GM12878 (cell line): Measurements from ENCODE around the gene P3H2. TPM values are rescaled to one million over a fixed set of nuclear protein-coding genes. Genes with fewer than 3 reads are reported as not detected.

Experiments
- ATAC-seq: fragments of 200-7000 bp; cut with Tn5 transposase; 3 replicates; pipeline ENCODE4 v1.9.1; 2020; ENCODE audit warnings: mild to moderate bottlenecking, moderate library complexity
- BruUV-seq: library from RNA; stranded (reverse); fragments of 400-500 nt; replicated peaks from 2 replicates; lab custom pipeline; 2021; lab: Mats Ljungman, UMichigan
- CTCF ChIA-PET: fragments of 300-600 bp; sonication (Branson Sonifier 250); formaldehyde crosslinking; extraction: SDS; loops from one replicate; lab custom pipeline; 2021; ENCODE audit warnings: inconsistent platforms; lab: Yijun Ruan, JAX
- POLR2A ChIA-PET: fragments of 350-600 bp; formaldehyde crosslinking; extraction: SDS; loops from one replicate; lab custom pipeline; 2021; ENCODE audit warnings: inconsistent platforms; lab: Charles Lee
- RAD21 ChIA-PET: fragments of 300-600 bp; sonication (Branson Sonifier 250); formaldehyde crosslinking; loops from one replicate; lab custom pipeline; 2023; ENCODE audit warnings: antibody characterized with exemption; ENCODE audit not compliant: unreplicated experiment; lab: Charles Lee
- SMC1A ChIA-PET: fragments of 300-600 bp; sonication (Branson Sonifier 250); formaldehyde crosslinking; loops from one replicate; lab custom pipeline; 2023; ENCODE audit not compliant: unreplicated experiment, uncharacterized antibody; lab: Charles Lee
- DNase-seq: peaks from one replicate; pipeline ENCODE4 v3.0.0-alpha.2; 2011; ENCODE audit warnings: low read depth, low spot score
- FAIRE-seq: peaks from 3 replicates; lab custom pipeline; 2011; peaks lifted over from hg19 to GRCh38; lab: Jason Lieb, UNC
- H2AFZ ChIP-seq: 2 replicates; pipeline ENCODE4 v1.6.0; 2011; ENCODE audit warnings: low read depth, low read length, control low read depth; ENCODE audit not compliant: control insufficient read depth
- H3K27ac ChIP-seq: 2 replicates; pipeline ENCODE4 v1.5.1; 2011; ENCODE audit warnings: control low read depth; ENCODE audit not compliant: control insufficient read depth, insufficient read depth
- H3K27me3 ChIP-seq, 2 experiments: replicated peaks in 1 of 2; 2 replicates each; pipeline versions ENCODE4 v1.6.0 to v1.6.1; 2011; ENCODE audit warnings: low read length in 1 of 2; ENCODE audit not compliant: control insufficient read depth in 2 of 2, insufficient read depth in 2 of 2
- H3K36me3 ChIP-seq, 2 experiments: 2 replicates each; pipeline ENCODE4 v1.5.1; 2011; ENCODE audit warnings: low read length in 1 of 2; ENCODE audit not compliant: control insufficient read depth in 2 of 2, insufficient read depth in 2 of 2
- H3K4me1 ChIP-seq: 2 replicates; pipeline ENCODE4 v1.6.1; 2011; ENCODE audit warnings: mild to moderate bottlenecking, low read length, moderate library complexity, mixed read lengths; ENCODE audit not compliant: control insufficient read depth, insufficient read depth
- H3K4me2 ChIP-seq: 2 replicates; pipeline ENCODE4 v1.6.0; 2011; ENCODE audit warnings: control low read depth; ENCODE audit not compliant: control insufficient read depth, insufficient read depth
- H3K4me3 ChIP-seq: fragments of 200-600 bp; sonication (generic); 2 replicates; pipeline ENCODE4 v1.5.1; 2016
- H3K79me2 ChIP-seq: 2 replicates; pipeline ENCODE4 v1.6.0; 2011; ENCODE audit warnings: low read length; ENCODE audit not compliant: control insufficient read depth, insufficient read depth
- H3K9ac ChIP-seq: 2 replicates; pipeline ENCODE4 v1.8.0; 2011; ENCODE audit warnings: low read length, control low read depth, mixed read lengths; ENCODE audit not compliant: control insufficient read depth, insufficient read depth
- H3K9me3 ChIP-seq: replicated peaks from 3 replicates; pipeline ENCODE4 v1.5.1; 2011; ENCODE audit warnings: mild to moderate bottlenecking, low read length; ENCODE audit not compliant: control insufficient read depth, insufficient read depth
- H4K20me1 ChIP-seq: 2 replicates; pipeline ENCODE4 v1.6.0; 2011; ENCODE audit not compliant: control insufficient read depth, insufficient read depth
- BCL3 ChIP-seq: IDR thresholded peaks from 2 replicates; pipeline ENCODE4 v1.6.1; 2011; ENCODE audit warnings: borderline replicate concordance, low read depth, mild to moderate bottlenecking, moderate library complexity, low read length; ENCODE audit not compliant: insufficient read depth, poor library complexity, severe bottlenecking
- CTCF ChIP-seq, 3 experiments: IDR thresholded peaks in 2 of 3; conservative IDR thresholded peaks in 1 of 3; 2 replicates each; pipeline ENCODE4 v1.5.1; 2011; ENCODE audit warnings: low read depth in 3 of 3, low read length in 3 of 3, mild to moderate bottlenecking in 3 of 3, control low read depth in 2 of 3, moderate library complexity in 2 of 3, inconsistent platforms in 1 of 3, mixed read lengths in 1 of 3; ENCODE audit not compliant: control insufficient read depth in 2 of 3, insufficient read depth in 1 of 3; ENCODE audit errors: extremely low read depth in 1 of 3
- ETV6 ChIP-seq, 2 experiments: fragments of 450-650 bp in 1 of 2; IDR thresholded peaks in 1 of 2; conservative IDR thresholded peaks in 1 of 2; 2 replicates each; pipeline ENCODE4 v1.6.1; 2014; ENCODE audit warnings: antibody characterized with exemption in 1 of 2, borderline replicate concordance in 1 of 2, low read depth in 1 of 2, mild to moderate bottlenecking in 1 of 2, moderate library complexity in 1 of 2
- HDAC2 ChIP-seq: fragments of 200-600 bp; sonication (generic); IDR thresholded peaks from 2 replicates; pipeline ENCODE4 v1.6.1; 2017
- KAT2A ChIP-seq: conservative IDR thresholded peaks from 2 replicates; pipeline ENCODE4 v1.6.1; 2011; ENCODE audit warnings: low read depth, low read length; ENCODE audit not compliant: control insufficient read depth
- MAX ChIP-seq: IDR thresholded peaks from 2 replicates; pipeline ENCODE4 v1.6.1; 2012; ENCODE audit warnings: low read depth, low read length, improper control_type of control experiment
- MEF2B ChIP-seq: fragments of 450-650 bp; IDR thresholded peaks from 2 replicates; pipeline ENCODE4 v1.6.1; 2018; ENCODE audit warnings: mild to moderate bottlenecking, moderate library complexity; ENCODE audit not compliant: partially characterized antibody, poor library complexity, severe bottlenecking
- NR2F1 ChIP-seq: fragments of 450-650 bp; conservative IDR thresholded peaks from 2 replicates; pipeline ENCODE4 v1.6.1; 2017; ENCODE audit warnings: mild to moderate bottlenecking
- PAX5 ChIP-seq: IDR thresholded peaks from 2 replicates; pipeline ENCODE4 v1.6.1; 2011; ENCODE audit warnings: low read depth, low read length, borderline replicate concordance
- POLR2AphosphoS2 ChIP-seq: IDR thresholded peaks from 2 replicates; pipeline ENCODE4 v1.6.1; 2011; ENCODE audit warnings: low read depth, mild to moderate bottlenecking, low read length, improper control_type of control experiment, moderate library complexity
- RAD21 ChIP-seq: IDR thresholded peaks from 2 replicates; pipeline ENCODE4 v1.6.1; 2011; ENCODE audit warnings: mild to moderate bottlenecking, low read depth, low read length, moderate library complexity; ENCODE audit not compliant: insufficient read depth
- RB1 ChIP-seq: fragments of 450-650 bp; formaldehyde crosslinking; IDR thresholded peaks from 2 replicates; pipeline ENCODE4 v1.6.1; 2017; ENCODE audit warnings: mild to moderate bottlenecking, borderline replicate concordance
- TAF1 ChIP-seq: IDR thresholded peaks from 2 replicates; pipeline ENCODE4 v1.6.1; 2011; ENCODE audit warnings: mild to moderate bottlenecking, low read depth, low read length, borderline replicate concordance
- YY1 ChIP-seq: IDR thresholded peaks from 2 replicates; pipeline ENCODE4 v1.6.1; 2011; ENCODE audit warnings: low read depth, mild to moderate bottlenecking, low read length
- ZNF24 ChIP-seq: fragments of 450-650 bp; IDR thresholded peaks from 2 replicates; pipeline ENCODE4 v1.6.1; 2017; ENCODE audit warnings: antibody characterized with exemption, mild to moderate bottlenecking
- WGBS: methylation state at CpG from one replicate; pipeline ENCODE4 v1.1.6; 2016; ENCODE audit warnings: low lambda C conversion rate; ENCODE audit not compliant: insufficient replicate concordance, insufficient coverage; ENCODE audit errors: missing lambda C conversion rate; 5-methylcytosine and 5-hydroxymethylcytosine counted together
- in situ Hi-C: fragments of 300-500 bp; cut with MboI; formaldehyde crosslinking; loops from 9 replicates; pipeline ENCODE4 v1.14.3; 2018; ENCODE audit warnings: mixed read lengths
- intact Hi-C: fragments of 100-400 bp; cut with micrococcal nuclease; formaldehyde crosslinking; loops from one replicate; pipeline ENCODE4 v1.14.2; 2022; ENCODE audit not compliant: unreplicated experiment
- polyA plus RNA-seq, 11 experiments: library from polyadenylated mRNA; depleted of rRNA in 4 of 11; unstranded in 6 of 11; stranded (reverse) in 5 of 11; fragments of >200 nt; fragmentation: Nextera tagmentation in 4 of 11; fragmentation: Illumina TruSeq in 1 of 11; extraction: Ambion mirVana in 4 of 11; extraction: Trizol in 1 of 11; gene quantifications; 1 replicate in 1 of 11; 2 replicates in 10 of 11; pipeline versions ENCODE4 v1.2.1 to v1.2.3, GENCODE V29; 2011 to 2016; ENCODE audit warnings: inconsistent platforms in 2 of 11, missing spikeins in 2 of 11, low read depth in 1 of 11
- total RNA-seq, 4 experiments: library from RNA; depleted of rRNA in 3 of 4; stranded (reverse); fragments of >200 nt in 3 of 4; fragmentation: Illumina TruSeq in 1 of 4; extraction: Trizol in 1 of 4; gene quantifications; 2 replicates each; pipeline versions ENCODE4 v1.2.1 to v1.2.3, GENCODE V29; 2013 to 2021

Gene P3H2
- total and polyA plus RNA-seq, 10 of the 15 experiments (the other 5 are each of a cell fraction or from before 2014, with no cell fraction given), result 27.0 to 97.6 (median 83.2) TPM

- TF ChIP-seq TAF1 (no peak), POLR2AphosphoS2 (no peak), BCL3 (no peak), KAT2A (no peak), MEF2B (no peak), PAX5 (no peak)
- TF ChIP-seq, all 136 proteins: peak for 0
These were observed 168.4 kb downstream of the P3H2 start (continued) for GRCh38 chr3:189952272-189952671.

GRCh38 chr3:189950258-189950657 is 170.4 kb downstream of the P3H2 start:
- H4K20me1 ChIP-seq, result no peaks in the 10 kb centered on the region
- ChIA-PET RAD21 (interaction anchor here (1.0 to 7.6 kb wide), 7 partner anchors 11 to 747 kb away, joined by 3 to 195 read pairs (median 3); no protein-coding TSS in a partner anchor), CTCF (interaction anchor here (0.8 to 9.2 kb wide), 8 partner anchors 10 to 678 kb away, joined by 3 to 288 read pairs (median 18); no protein-coding TSS in a partner anchor), POLR2A (no interaction called here)
- 35% methylated on average over 6 of the region's 6 CpGs for WGBS
- no peak for FAIRE-seq
- intact Hi-C loops (no loop called here), in situ Hi-C loops (no loop called here)
- H3K79me2 ChIP-seq, result no peaks in the 10 kb centered on the region
- H3K27me3 ChIP-seq, result no peaks in the 10 kb centered on the region; a peak in 1 of 4 replicates
- no TSS peak for BruUV-seq
- H3K36me3 ChIP-seq, result no peaks in the 10 kb centered on the region
- no peaks in the 10 kb centered on the region for H3K9me3 ChIP-seq
- H3K9ac ChIP-seq, result no peak overlapping the region
- no peak overlapping the region for H2AFZ ChIP-seq
- H3K27ac ChIP-seq, result no peak overlapping the region
- DNase-seq, result no peak
- no peak overlapping the region for H3K4me3 ChIP-seq
- H3K4me2 ChIP-seq, result no peak overlapping the region
- TF ChIP-seq POLR2AphosphoS2 (no peak), MAX (no peak), HDAC2 (no peak), YY1 (peak; percentile 71), CTCF (IDR thresholded peaks at IDR 0.05 in 2 of 3, conservative IDR thresholded peaks at IDR 0.05 in 1 of 3; ENCODE audit: control insufficient read depth in 2 of 3, extremely low read depth in 1 of 3, insufficient read depth in 1 of 3, low read depth in 3 of 3, low read length in 3 of 3) (0 out of 6 replicates have a peak, but pooled peaks of 1 of the 3 experiments have one; percentile 2), RB1 (no peak), NR2F1 (no peak), ETV6 (conservative IDR thresholded peaks at IDR 0.05 in 1 of 2, IDR thresholded peaks at IDR 0.05 in 1 of 2; ENCODE audit: borderline replicate concordance in 1 of 2, low read depth in 1 of 2) (no peak), ZNF24 (no peak), RAD21 (0 out of 2 replicates have a peak, but pooled peaks have one; percentile 10)
- TF ChIP-seq, all 136 proteins: peak for 3
- ATAC-seq, result no peak
- peaks cover 3% of the 10 kb centered on the region; the same call in 1 of the 2 replicates for H3K4me1 ChIP-seq
- SMC1A ChIA-PET, result interaction anchor here (0.6 to 11.1 kb wide), 11 partner anchors 9 to 684 kb away, joined by 3 to 213 read pairs (median 3); no protein-coding TSS in a partner anchor
